Esophagus (tissue), 2 donors: ENCODE data around the gene CCNF. TPM values are rescaled to one million over a fixed set of nuclear protein-coding genes. Genes with fewer than 3 reads are reported as not detected.

Experiments
- H3K27ac ChIP-seq, 2 donors: one replicate each; pipeline ENCODE4 v1.5.1; 2013; ENCODE audit warnings: low read depth in 2 of 2, mild to moderate bottlenecking in 2 of 2, inconsistent platforms in 1 of 2, low read length in 1 of 2, moderate library complexity in 1 of 2
- H3K27me3 ChIP-seq, 2 donors: one replicate each; pipeline ENCODE4 v1.6.1; 2013; ENCODE audit warnings: low read length in 2 of 2, control low read depth in 1 of 2, mild to moderate bottlenecking in 1 of 2; ENCODE audit not compliant: insufficient read depth in 2 of 2, control insufficient read depth in 1 of 2
- H3K36me3 ChIP-seq, 2 donors: one replicate each; pipeline ENCODE4 v1.6.1; 2013; ENCODE audit warnings: low read length in 1 of 2; ENCODE audit not compliant: control insufficient read depth in 2 of 2, insufficient read depth in 2 of 2
- H3K4me1 ChIP-seq, 2 donors: one replicate each; pipeline ENCODE4 v1.6.1; 2013; ENCODE audit warnings: low read length in 1 of 2; ENCODE audit not compliant: control insufficient read depth in 2 of 2, insufficient read depth in 2 of 2
- H3K4me3 ChIP-seq, 2 donors: one replicate each; pipeline ENCODE4 v1.5.1; 2013; ENCODE audit warnings: low read length in 2 of 2, mild to moderate bottlenecking in 2 of 2, low read depth in 1 of 2, moderate library complexity in 1 of 2
- H3K9me3 ChIP-seq, 2 donors: one replicate each; pipeline ENCODE4 v1.6.1; 2013; ENCODE audit warnings: mild to moderate bottlenecking in 2 of 2, low read depth in 1 of 2, low read length in 1 of 2, moderate library complexity in 1 of 2; ENCODE audit not compliant: control insufficient read depth in 2 of 2, insufficient read depth in 1 of 2
- WGBS, 2 donors: extraction: QIAGEN DNeasy Blood & Tissue Kit; methylation state at CpG; one replicate each; pipeline ENCODE4 v1.1.7; 2013; 5-methylcytosine and 5-hydroxymethylcytosine counted together
- polyA plus RNA-seq, 2 donors: library from polyadenylated mRNA; stranded (reverse); fragments of 200-250 nt; gene quantifications; one replicate each; pipeline ENCODE4 v1.2.3, GENCODE V29; 2013
- donor health status: healthy with polysubstance abuse.
- donor health status: Bipolar disorder and iron deficiency.

CCNF gene
- polyA plus RNA-seq, 2 donors = 4.2 to 4.6 TPM

- Histone ChIP-seq H3K4me3 (no peak overlapping the region), H3K36me3 (peaks cover 0 to 10% of the 10 kb centered on the region in 2 donors), H3K4me1 (peaks cover 0 to 44% of the 10 kb centered on the region in 2 donors), H3K27ac (no peak overlapping the region), H3K27me3 (no peaks in the 10 kb centered on the region), H3K9me3 (no peaks in the 10 kb centered on the region)
- 70 to 77% methylated on average over 26 of the region's 26 CpGs for WGBS, 2 donors
Measured at GRCh38 chr16:2497695-2498484, 68.6 kb downstream of the CCNF start.

GRCh38 chr16:2498531-2499253, 69.4 kb downstream of the CCNF start:
- Histone ChIP-seq H3K36me3 (peaks cover 0 to 10% of the 10 kb centered on the region in 2 donors), H3K9me3 (no peaks in the 10 kb centered on the region), H3K27ac (peak overlapping the region; percentile 66 to 85), H3K4me1 (peaks cover 0 to 44% of the 10 kb centered on the region in 2 donors), H3K27me3 (no peaks in the 10 kb centered on the region), H3K4me3 (no peak overlapping the region)
- WGBS, 2 donors = 54 to 68% methylated on average over 15 of the region's 15 CpGs

DNA sequence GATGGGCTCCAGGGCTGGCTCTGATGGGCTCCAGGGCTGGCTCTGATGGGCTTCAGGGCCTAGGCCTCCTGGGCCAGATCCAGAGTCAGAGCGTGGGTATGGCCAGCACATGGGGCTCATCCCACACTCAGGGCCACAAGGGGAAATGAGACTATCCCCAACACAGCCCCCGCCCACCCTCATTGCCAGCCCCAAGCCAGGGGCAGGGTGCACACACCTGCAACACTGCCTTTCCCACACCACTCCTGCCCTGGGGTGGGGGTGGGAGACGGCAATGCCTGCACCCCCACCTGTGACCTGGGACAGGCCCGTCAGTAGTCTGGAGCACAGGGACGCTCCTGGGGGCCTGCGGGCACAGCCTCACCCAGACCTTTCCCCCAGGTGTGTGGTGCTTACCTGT, 70.2 kb downstream of the CCNF start:
- H3K36me3 ChIP-seq = peaks cover 0 to 10% of the 10 kb centered on the region in 2 donors
- WGBS, 2 donors = 74 to 75% methylated on average over 6 of the region's 6 CpGs
- H3K9me3 ChIP-seq = no peaks in the 10 kb centered on the region
- no peak overlapping the region for H3K4me3 ChIP-seq
- H3K4me1 ChIP-seq = peaks cover 0 to 44% of the 10 kb centered on the region in 2 donors
- no peaks in the 10 kb centered on the region for H3K27me3 ChIP-seq
- H3K27ac ChIP-seq = peak overlapping the region; percentile 66 to 85

DNA sequence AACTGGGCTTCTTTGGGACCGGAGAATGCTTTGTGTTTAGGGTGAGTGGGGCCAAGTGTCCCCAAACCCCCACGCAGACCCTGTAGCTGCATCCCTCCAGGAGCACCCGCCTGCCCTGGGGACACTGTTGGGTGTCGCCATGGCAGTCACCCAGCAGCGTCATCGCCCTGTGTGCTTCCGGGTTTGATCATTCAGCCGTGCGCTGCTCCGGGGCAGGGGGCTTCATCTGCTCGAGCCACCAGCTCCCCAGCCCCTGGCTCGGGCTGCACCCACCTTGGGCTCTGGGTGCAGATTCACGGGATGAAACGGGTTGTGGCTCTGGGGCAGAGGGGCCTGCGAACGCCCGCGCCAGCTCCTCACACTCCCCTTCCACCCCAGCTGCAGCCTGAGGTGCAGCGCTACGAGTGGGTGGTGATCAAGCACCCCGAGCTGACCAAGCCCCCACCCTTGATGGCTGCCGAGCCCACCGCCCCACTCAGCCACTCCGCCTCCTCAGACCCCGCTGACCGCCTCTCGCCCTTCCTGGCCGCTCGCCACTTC, 70.7 kb downstream of the CCNF start:
- H3K4me3 ChIP-seq = no peak overlapping the region
- 74 to 83% methylated on average over 29 of the region's 29 CpGs for WGBS, 2 donors
- no peak overlapping the region for H3K27ac ChIP-seq
- peaks cover 0 to 44% of the 10 kb centered on the region in 2 donors for H3K4me1 ChIP-seq
- no peaks in the 10 kb centered on the region for H3K9me3 ChIP-seq
- H3K27me3 ChIP-seq = no peaks in the 10 kb centered on the region
- peaks cover 0 to 10% of the 10 kb centered on the region in 2 donors for H3K36me3 ChIP-seq

- Histone ChIP-seq H3K27me3 (no peaks in the 10 kb centered on the region), H3K4me1 (peaks cover 0 to 44% of the 10 kb centered on the region in 2 donors), H3K4me3 (no peak overlapping the region), H3K27ac (no peak overlapping the region), H3K9me3 (no peaks in the 10 kb centered on the region), H3K36me3 (peaks cover 0 to 10% of the 10 kb centered on the region in 2 donors)
- 83 to 87% methylated on average over 20 of the region's 20 CpGs for WGBS, 2 donors
Measured at GRCh38 chr16:2500430-2500917, 71.2 kb downstream of the CCNF start.

GRCh38 chr16:2500918-2501750, 71.9 kb downstream of the CCNF start:
- H3K4me1 ChIP-seq = peaks cover 0 to 41% of the 10 kb centered on the region in 2 donors
- H3K9me3 ChIP-seq = no peaks in the 10 kb centered on the region
- no peaks in the 10 kb centered on the region for H3K27me3 ChIP-seq
- 31 to 37% methylated on average over 22 to 23 of the region's 23 CpGs for WGBS, 2 donors
- no peak overlapping the region for H3K4me3 ChIP-seq
- H3K36me3 ChIP-seq = peaks cover 0 to 10% of the 10 kb centered on the region in 2 donors
- no peak overlapping the region for H3K27ac ChIP-seq

DNA sequence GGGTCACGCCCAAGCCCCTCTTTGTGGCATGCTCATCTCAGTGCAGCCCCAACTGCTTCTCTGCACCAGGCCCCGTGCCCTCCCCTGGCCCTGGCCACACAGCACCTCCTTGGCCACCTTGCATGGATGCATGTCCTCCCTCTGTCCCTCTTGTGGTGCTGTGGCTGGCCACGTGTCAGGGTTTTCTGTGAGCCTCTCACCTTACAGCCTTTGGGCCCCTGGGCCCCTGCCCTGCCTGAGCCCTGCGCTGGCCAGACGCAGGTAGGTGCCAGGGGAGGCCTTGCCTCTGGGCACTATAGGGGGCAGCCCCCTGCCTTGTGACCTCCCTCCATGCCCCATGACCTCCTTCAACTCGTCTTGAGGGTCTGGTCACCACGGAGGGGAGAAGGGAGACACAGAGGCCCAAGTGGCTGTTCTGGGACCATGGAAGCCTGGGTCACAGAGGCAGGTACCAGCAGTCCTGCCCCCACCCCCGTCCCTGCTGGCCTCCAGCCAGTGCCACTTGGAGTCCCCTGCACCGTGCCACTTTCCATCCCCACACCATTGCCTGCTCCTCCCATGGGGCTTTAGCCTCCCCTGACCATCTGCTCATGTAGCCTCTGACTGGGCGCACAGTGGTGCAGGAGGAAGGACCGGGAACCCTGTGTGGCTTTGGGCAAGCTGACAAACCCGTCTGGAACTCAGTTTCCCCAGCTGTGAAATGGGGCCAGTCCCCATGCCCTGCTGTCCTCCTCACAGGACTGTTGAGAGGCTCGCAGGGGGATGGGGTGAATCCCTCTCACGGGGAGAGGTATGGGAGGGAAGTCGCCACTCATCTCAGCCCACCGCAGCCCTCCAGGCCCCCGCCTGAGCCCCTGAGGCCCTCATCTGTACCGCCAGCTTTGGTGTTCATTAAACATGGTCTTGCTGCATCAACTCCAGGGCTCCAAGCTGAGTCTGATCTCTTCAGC, 73.0 kb downstream of the CCNF start:
- H3K27ac ChIP-seq = peak overlapping the region in 1 of 2 donors; percentile 72
- peaks cover 0 to 4% of the 10 kb centered on the region in 2 donors for H3K36me3 ChIP-seq
- H3K9me3 ChIP-seq = no peaks in the 10 kb centered on the region
- H3K4me1 ChIP-seq = peaks cover 0 to 30% of the 10 kb centered on the region in 2 donors
- no peak overlapping the region for H3K4me3 ChIP-seq
- no peaks in the 10 kb centered on the region for H3K27me3 ChIP-seq
- 78 to 81% methylated on average over 16 to 18 of the region's 18 CpGs for WGBS, 2 donors

DNA sequence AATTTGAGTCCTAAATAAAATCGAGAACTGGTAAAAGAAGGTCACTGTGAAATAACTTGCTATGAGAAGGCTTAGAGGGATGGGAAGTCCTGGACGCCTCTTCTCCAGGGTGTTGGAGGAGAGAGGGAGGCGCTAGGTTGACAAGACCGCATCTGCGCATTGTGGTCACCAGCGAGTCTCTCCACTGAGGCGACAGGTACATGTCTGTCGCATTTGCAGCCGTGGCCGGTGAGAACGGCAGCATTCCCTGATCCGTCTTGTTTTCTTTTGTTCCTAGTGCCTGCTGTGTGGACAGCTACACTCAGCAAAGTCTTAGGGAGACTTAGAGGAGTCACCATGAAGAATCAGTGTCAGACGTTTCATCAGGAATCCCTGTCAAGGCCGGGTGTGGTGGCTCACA, 76.4 kb downstream of the CCNF start:
- Histone ChIP-seq H3K9me3 (no peaks in the 10 kb centered on the region), H3K27ac (no peak overlapping the region), H3K36me3 (no peaks in the 10 kb centered on the region), H3K27me3 (no peaks in the 10 kb centered on the region), H3K4me3 (no peak overlapping the region), H3K4me1 (peaks cover 0 to 3% of the 10 kb centered on the region in 2 donors)
- 87 to 89% methylated on average over 14 of the region's 14 CpGs for WGBS, 2 donors
